ENCODE measurements around the gene MRAS. TPM values are rescaled to one million over a fixed set of nuclear protein-coding genes. Genes with fewer than 3 reads are reported as not detected.

The MRAS gene
- total RNA-seq, 1 donor from 2014 or later: 41.5 TPM

GRCh38 chr3:138441742-138442141, 93.4 kb downstream of the MRAS start:
- TF ChIP-seq, protein P1, sequence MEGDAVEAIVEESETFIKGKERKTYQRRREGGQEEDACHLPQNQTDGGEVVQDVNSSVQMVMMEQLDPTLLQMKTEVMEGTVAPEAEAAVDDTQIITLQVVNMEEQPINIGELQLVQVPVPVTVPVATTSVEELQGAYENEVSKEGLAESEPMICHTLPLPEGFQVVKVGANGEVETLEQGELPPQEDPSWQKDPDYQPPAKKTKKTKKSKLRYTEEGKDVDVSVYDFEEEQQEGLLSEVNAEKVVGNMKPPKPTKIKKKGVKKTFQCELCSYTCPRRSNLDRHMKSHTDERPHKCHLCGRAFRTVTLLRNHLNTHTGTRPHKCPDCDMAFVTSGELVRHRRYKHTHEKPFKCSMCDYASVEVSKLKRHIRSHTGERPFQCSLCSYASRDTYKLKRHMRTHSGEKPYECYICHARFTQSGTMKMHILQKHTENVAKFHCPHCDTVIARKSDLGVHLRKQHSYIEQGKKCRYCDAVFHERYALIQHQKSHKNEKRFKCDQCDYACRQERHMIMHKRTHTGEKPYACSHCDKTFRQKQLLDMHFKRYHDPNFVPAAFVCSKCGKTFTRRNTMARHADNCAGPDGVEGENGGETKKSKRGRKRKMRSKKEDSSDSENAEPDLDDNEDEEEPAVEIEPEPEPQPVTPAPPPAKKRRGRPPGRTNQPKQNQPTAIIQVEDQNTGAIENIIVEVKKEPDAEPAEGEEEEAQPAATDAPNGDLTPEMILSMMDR (IDR thresholded peaks at IDR 0.05; ENCODE audit: partially characterized antibody, unreplicated experiment): no peak
- Mint-ChIP-seq H3K27ac (ENCODE audit: unreplicated experiment) (no peak overlapping the region), H3K4me1 (ENCODE audit: low read depth, unreplicated experiment) (no peaks in the 10 kb centered on the region), H3K4me3 (ENCODE audit: unreplicated experiment) (no peak overlapping the region), H3K36me3 (ENCODE audit: unreplicated experiment) (no peaks in the 10 kb centered on the region), H3K27me3 (ENCODE audit: unreplicated experiment) (peaks cover 4% of the 10 kb centered on the region), H3K9me3 (ENCODE audit: unreplicated experiment) (no peaks in the 10 kb centered on the region)
- no peak for DNase-seq

- no peaks in the 10 kb centered on the region for H3K9me3 Mint-ChIP-seq (ENCODE audit: unreplicated experiment)
- no peaks in the 10 kb centered on the region for H3K4me1 Mint-ChIP-seq (ENCODE audit: low read depth, unreplicated experiment)
- H3K27ac Mint-ChIP-seq (ENCODE audit: unreplicated experiment): no peak overlapping the region
- peaks cover 2% of the 10 kb centered on the region for H3K27me3 Mint-ChIP-seq (ENCODE audit: unreplicated experiment)
- TF ChIP-seq, protein P1 (IDR thresholded peaks at IDR 0.05; ENCODE audit: partially characterized antibody, unreplicated experiment): no peak
- no peak for DNase-seq
- H3K4me3 Mint-ChIP-seq (ENCODE audit: unreplicated experiment): no peak overlapping the region
- no peaks in the 10 kb centered on the region for H3K36me3 Mint-ChIP-seq (ENCODE audit: unreplicated experiment)
Measured at GRCh38 chr3:138442433-138442832, 94.1 kb downstream of the MRAS start.

DNA sequence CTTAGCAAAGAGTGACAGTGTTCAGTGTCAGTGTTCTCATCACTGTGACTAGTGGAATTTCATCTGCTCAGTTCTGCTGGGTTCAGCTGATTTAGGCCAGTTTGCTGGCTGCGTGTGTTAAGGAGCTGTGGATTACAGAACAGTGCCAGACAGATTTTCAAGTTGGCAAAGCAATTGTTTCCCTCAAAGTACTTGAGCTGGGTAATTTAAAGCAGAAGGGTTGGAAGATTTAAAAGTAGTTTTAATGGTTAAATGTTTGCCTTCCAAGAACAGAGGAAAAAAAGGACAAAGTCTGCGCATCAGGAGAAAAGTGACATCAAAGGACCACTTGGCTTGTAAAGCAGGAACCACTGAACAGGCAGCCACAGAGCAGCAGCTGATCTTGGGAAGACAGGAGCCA, 94.7 kb downstream of the MRAS start:
- H3K27ac Mint-ChIP-seq (ENCODE audit: unreplicated experiment): no peak overlapping the region
- H3K27me3 Mint-ChIP-seq (ENCODE audit: unreplicated experiment): peaks cover 2% of the 10 kb centered on the region
- no peaks in the 10 kb centered on the region for H3K9me3 Mint-ChIP-seq (ENCODE audit: unreplicated experiment)
- H3K36me3 Mint-ChIP-seq (ENCODE audit: unreplicated experiment): no peaks in the 10 kb centered on the region
- DNase-seq: no peak
- H3K4me1 Mint-ChIP-seq (ENCODE audit: low read depth, unreplicated experiment): no peaks in the 10 kb centered on the region
- H3K4me3 Mint-ChIP-seq (ENCODE audit: unreplicated experiment): no peak overlapping the region
- TF ChIP-seq, protein P1 (IDR thresholded peaks at IDR 0.05; ENCODE audit: partially characterized antibody, unreplicated experiment): no peak

GRCh38 chr3:138443521-138444503, 95.4 kb downstream of the MRAS start:
- H3K27me3 Mint-ChIP-seq (ENCODE audit: unreplicated experiment): peaks cover 2% of the 10 kb centered on the region
- H3K36me3 Mint-ChIP-seq (ENCODE audit: unreplicated experiment): no peaks in the 10 kb centered on the region
- no peak for DNase-seq
- H3K9me3 Mint-ChIP-seq (ENCODE audit: unreplicated experiment): no peaks in the 10 kb centered on the region
- no peak overlapping the region for H3K27ac Mint-ChIP-seq (ENCODE audit: unreplicated experiment)
- no peak overlapping the region for H3K4me3 Mint-ChIP-seq (ENCODE audit: unreplicated experiment)
- no peaks in the 10 kb centered on the region for H3K4me1 Mint-ChIP-seq (ENCODE audit: low read depth, unreplicated experiment)
- TF ChIP-seq, protein P1 (IDR thresholded peaks at IDR 0.05; ENCODE audit: partially characterized antibody, unreplicated experiment): no peak

GRCh38 chr3:138445236-138445635, 96.9 kb downstream of the MRAS start:
- Mint-ChIP-seq H3K27me3 (ENCODE audit: unreplicated experiment) (peaks cover 4% of the 10 kb centered on the region), H3K4me1 (ENCODE audit: low read depth, unreplicated experiment) (no peaks in the 10 kb centered on the region), H3K27ac (ENCODE audit: unreplicated experiment) (no peak overlapping the region), H3K9me3 (ENCODE audit: unreplicated experiment) (no peaks in the 10 kb centered on the region), H3K4me3 (ENCODE audit: unreplicated experiment) (no peak overlapping the region), H3K36me3 (ENCODE audit: unreplicated experiment) (no peaks in the 10 kb centered on the region)
- no peak for DNase-seq
- TF ChIP-seq, protein P1 (IDR thresholded peaks at IDR 0.05; ENCODE audit: partially characterized antibody, unreplicated experiment): no peak

Data from glutamatergic neuron (in vitro differentiated cells).